ENCODE results near the gene WDPCP. TPM values are rescaled to one million over a fixed set of nuclear protein-coding genes. Genes with fewer than 3 reads are reported as not detected.
"Not testable (repeated sequence)": the region's sequence is repeated elsewhere in the genome, so short reads cannot be mapped to it uniquely, and the experiment has no call there.

The WDPCP gene
- total RNA-seq, 2 experiments from 2014 or later: 10.5 to 12.0 TPM

DNA sequence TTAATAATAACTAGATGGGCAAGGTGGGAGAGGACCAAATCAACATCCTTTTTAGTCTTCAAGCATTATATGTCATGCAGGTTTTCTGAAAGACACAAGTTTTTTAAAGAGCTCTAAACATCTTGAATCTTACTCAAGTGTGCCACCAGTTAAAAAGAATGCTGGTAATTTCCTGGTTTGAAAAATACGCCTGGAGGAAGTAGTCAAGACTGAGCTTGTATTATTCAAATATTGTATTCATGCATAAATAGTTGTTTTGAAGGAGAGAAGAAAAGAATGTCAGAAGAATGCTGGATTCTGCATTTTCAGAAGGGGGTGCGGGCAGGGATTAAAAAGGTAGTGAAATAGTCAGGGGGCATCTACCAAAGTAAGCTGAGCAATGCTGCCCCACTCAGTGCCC, 90.7 kb downstream of the WDPCP start:
- no peak overlapping the region for H3K4me3 Mint-ChIP-seq
- no peak overlapping the region for H3K27ac Mint-ChIP-seq
- no peaks in the 10 kb centered on the region for H3K27me3 Mint-ChIP-seq
- ATAC-seq (ENCODE audit: low read depth) (no peak), DNase-seq (no peak)
- POLR2A ChIA-PET: no interaction called here
- no peaks in the 10 kb centered on the region for H3K9me3 Mint-ChIP-seq
- no peaks in the 10 kb centered on the region for H3K4me1 Mint-ChIP-seq
- H3K36me3 Mint-ChIP-seq: no peaks in the 10 kb centered on the region

DNA sequence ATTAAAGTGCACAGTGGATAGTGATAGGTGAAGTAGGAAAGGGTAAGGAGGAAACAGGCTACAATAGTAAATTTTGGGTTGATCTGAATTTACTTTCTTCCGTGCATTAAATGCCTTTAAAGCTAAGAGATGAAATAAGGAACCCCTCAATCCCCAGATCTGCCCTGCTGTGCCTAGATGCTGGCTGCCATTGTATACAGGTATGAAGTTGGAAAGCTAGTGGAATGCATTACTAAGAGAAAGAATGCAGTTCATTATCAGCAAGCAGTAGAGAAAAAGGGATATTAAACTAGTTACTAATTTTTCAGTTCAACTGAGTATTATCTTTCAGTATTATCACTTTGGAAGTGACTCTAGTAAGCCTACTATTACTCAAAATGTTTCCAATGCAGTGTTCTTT, 93.3 kb downstream of the WDPCP start:
- ATAC-seq (ENCODE audit: low read depth) (no peak), DNase-seq (no peak)
- H3K27me3 Mint-ChIP-seq: no peaks in the 10 kb centered on the region
- no peak overlapping the region for H3K4me3 Mint-ChIP-seq
- no peak overlapping the region for H3K27ac Mint-ChIP-seq
- POLR2A ChIA-PET: no interaction called here
- H3K36me3 Mint-ChIP-seq: no peaks in the 10 kb centered on the region
- H3K9me3 Mint-ChIP-seq: no peaks in the 10 kb centered on the region
- H3K4me1 Mint-ChIP-seq: no peaks in the 10 kb centered on the region

DNA sequence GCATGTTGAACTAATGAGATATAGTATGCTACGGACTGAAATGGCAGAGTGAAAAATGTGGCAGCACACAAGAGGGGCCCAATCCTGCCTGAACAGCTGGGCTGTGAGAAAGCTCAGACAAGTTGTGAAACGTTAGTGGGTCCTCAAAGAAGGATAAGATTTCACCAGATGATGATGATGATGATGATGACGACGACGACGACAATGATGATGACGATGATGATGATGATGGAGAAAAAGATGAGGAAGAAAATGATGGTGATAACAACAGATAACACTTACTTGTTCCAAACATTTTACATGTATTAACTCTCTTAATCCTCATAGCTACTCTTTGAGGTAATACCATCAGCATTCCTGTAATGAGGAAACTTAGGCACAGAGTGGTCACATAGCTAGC, 94.2 kb downstream of the WDPCP start:
- Mint-ChIP-seq H3K9me3 (no peaks in the 10 kb centered on the region), H3K4me3 (no peak overlapping the region)
- POLR2A ChIA-PET: no interaction called here

DNA sequence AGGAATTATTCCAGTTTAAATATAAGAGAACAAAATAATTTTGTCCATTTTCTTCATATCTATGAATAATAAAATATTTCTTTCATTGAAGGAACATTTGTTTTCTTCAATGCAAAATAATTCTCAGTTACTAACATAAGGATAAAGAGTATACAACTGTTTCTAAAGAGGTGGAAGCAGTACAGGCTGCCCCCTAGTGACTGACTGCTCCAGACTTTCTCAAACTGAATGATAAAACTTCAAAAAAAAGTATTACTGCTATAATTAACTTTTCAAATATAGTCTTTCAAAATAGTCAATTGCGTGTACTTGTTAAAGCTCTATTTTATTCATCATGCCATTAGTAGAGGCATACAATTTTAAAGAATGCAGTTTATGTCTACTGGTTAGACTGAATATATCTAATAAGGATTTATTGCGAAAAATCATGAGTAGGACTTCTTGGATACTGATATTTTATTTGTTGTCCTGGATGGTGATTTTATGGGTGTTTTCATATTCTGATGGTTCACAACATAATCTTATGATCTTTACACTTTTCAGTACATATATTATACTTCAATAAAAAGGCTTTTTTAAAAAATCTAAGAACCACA, 100.1 kb downstream of the WDPCP start:
- H3K36me3 Mint-ChIP-seq: no peaks in the 10 kb centered on the region
- DNase-seq: no peak
- H3K9me3 Mint-ChIP-seq: no peaks in the 10 kb centered on the region
- H3K27ac Mint-ChIP-seq: no peak overlapping the region
- H3K4me1 Mint-ChIP-seq: peaks cover 4% of the 10 kb centered on the region
- POLR2A ChIA-PET: no interaction called here
- no peaks in the 10 kb centered on the region for H3K27me3 Mint-ChIP-seq
- ATAC-seq (ENCODE audit: low read depth): no peak
- no peak overlapping the region for H3K4me3 Mint-ChIP-seq

More for the DNA sequence above, 94.2 kb downstream of the WDPCP start:
- no peak for ATAC-seq (ENCODE audit: low read depth)
- no peaks in the 10 kb centered on the region for H3K36me3 Mint-ChIP-seq
- DNase-seq: no peak
- H3K4me1 Mint-ChIP-seq: no peaks in the 10 kb centered on the region
- no peak overlapping the region for H3K27ac Mint-ChIP-seq
- H3K27me3 Mint-ChIP-seq: no peaks in the 10 kb centered on the region

DNA sequence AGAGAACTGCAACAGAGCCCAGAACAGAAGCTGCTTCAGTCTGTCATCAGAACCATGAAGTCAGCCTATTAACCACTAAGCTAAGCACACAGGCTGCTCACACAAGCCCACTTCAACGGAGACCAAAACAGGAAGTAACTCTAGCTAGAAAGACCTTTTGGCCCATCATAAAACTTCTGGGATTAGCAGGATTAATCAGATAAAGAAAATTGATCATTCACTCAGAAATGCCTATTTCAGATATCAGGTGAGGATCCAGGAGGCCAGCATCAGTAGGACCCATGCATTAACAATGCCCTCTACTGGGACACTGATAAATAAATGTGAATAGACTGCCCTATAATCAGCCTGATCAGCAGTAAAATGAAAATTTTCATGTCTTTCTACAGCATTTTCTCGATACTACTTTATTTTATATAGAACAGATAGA, 101.4 kb downstream of the WDPCP start:
- H3K9me3 Mint-ChIP-seq: no peaks in the 10 kb centered on the region
- DNase-seq (no peak), ATAC-seq (ENCODE audit: low read depth) (no peak)
- peaks cover 4% of the 10 kb centered on the region for H3K4me1 Mint-ChIP-seq
- no peak overlapping the region for H3K4me3 Mint-ChIP-seq
- no peaks in the 10 kb centered on the region for H3K27me3 Mint-ChIP-seq
- no peaks in the 10 kb centered on the region for H3K36me3 Mint-ChIP-seq
- POLR2A ChIA-PET: no interaction called here
- H3K27ac Mint-ChIP-seq: no peak overlapping the region

DNA sequence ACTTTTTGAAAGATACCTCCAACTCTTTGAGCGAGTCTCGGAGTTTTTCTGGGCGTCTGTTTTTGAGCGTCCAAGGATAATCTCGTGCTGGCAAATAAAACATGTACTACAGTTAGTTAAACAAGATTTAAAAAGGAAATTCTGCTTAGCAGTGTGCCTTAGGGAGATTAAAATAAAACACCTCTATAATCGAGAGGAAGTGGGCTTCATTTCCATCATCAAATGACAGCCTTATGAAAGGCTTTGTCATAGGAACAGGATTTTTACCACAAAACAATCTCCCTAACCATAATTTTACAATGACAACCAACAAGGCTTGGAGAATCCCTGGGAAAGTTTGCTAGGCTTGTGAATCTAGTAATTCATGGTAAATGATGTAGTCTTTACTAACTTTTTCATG, 103.4 kb downstream of the WDPCP start:
- H3K9me3 Mint-ChIP-seq: no peaks in the 10 kb centered on the region
- no peak for ATAC-seq (ENCODE audit: low read depth)
- H3K4me1 Mint-ChIP-seq: peaks cover 4% of the 10 kb centered on the region
- H3K27me3 Mint-ChIP-seq: no peaks in the 10 kb centered on the region
- H3K4me3 Mint-ChIP-seq: no peak overlapping the region
- H3K27ac Mint-ChIP-seq: no peak overlapping the region
- POLR2A ChIA-PET: no interaction called here
- peaks cover 2% of the 10 kb centered on the region for H3K36me3 Mint-ChIP-seq
- no peak for DNase-seq

DNA sequence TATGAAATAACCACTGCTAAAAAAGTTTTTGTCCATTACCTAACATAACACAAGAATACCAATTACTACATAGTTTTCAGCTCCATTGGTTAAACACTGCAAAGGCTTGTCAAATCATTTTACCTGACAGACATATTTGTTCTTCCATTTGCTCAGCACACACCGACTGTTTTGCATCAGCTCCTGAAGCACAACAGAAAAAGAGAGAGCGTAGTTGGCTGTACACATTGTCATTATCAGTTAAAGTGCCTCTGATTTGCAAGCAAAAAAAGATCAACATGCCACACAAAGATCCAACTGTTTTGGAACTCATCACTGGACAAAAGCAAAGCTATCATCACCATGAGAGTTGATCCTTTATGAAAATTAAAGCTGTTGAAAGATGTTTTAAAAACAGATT, 103.8 kb downstream of the WDPCP start:
- no peak for DNase-seq
- peaks cover 4% of the 10 kb centered on the region for H3K4me1 Mint-ChIP-seq
- ATAC-seq (ENCODE audit: low read depth): no peak
- POLR2A ChIA-PET: no interaction called here
- no peak overlapping the region for H3K4me3 Mint-ChIP-seq
- peaks cover 2% of the 10 kb centered on the region for H3K36me3 Mint-ChIP-seq
- no peak overlapping the region for H3K27ac Mint-ChIP-seq
- no peaks in the 10 kb centered on the region for H3K9me3 Mint-ChIP-seq
- no peaks in the 10 kb centered on the region for H3K27me3 Mint-ChIP-seq

DNA sequence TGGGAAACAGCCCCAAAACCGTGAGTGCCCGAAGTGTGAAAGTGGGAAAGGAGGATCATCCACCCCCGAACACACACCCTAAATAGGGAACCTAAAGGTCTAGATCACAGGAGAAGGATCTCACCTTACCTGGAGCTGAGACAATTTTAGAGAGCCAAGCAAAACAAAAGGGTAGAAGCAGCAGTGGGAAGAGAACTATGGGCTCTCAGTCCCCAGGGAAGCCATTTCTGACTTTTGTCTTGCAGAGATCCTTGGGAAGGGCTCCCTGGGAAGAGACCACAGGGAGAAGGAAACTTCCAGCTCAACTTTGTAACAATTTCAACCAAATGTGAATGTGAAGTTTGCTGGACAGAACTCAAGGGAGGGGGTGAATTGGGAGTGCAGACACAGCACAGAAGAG, 110.6 kb downstream of the WDPCP start:
- DNase-seq: no peak
- Mint-ChIP-seq H3K4me1 (no peaks in the 10 kb centered on the region), H3K9me3 (no peaks in the 10 kb centered on the region), H3K27me3 (no peaks in the 10 kb centered on the region), H3K27ac (no peak overlapping the region), H3K4me3 (no peak overlapping the region), H3K36me3 (peaks cover 2% of the 10 kb centered on the region)
- POLR2A ChIA-PET: no interaction called here
- no peak for ATAC-seq (ENCODE audit: low read depth)

DNA sequence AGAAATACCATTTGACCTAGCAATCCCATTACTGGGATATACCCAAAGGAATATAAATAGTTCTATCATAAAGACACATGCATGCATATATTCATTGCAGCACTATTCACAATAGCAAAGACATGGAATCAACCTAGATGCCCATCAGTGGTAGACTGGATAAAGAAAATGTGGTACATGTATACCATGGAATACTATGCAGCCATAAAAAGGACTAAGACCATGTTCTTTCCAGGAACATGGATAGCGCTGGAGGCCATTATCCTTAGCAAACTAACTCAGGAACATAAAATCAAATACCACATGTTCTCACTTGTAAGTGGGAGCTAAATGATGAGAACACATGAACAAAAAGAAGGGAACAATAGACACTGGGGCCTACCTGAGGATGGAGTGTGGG, 119.0 kb downstream of the WDPCP start:
- H3K27ac Mint-ChIP-seq; H3K27me3 Mint-ChIP-seq; DNase-seq; ATAC-seq (ENCODE audit: low read depth); H3K4me3 Mint-ChIP-seq; H3K4me1 Mint-ChIP-seq; H3K9me3 Mint-ChIP-seq; H3K36me3 Mint-ChIP-seq; POLR2A ChIA-PET: not testable (repeated sequence)

DNA sequence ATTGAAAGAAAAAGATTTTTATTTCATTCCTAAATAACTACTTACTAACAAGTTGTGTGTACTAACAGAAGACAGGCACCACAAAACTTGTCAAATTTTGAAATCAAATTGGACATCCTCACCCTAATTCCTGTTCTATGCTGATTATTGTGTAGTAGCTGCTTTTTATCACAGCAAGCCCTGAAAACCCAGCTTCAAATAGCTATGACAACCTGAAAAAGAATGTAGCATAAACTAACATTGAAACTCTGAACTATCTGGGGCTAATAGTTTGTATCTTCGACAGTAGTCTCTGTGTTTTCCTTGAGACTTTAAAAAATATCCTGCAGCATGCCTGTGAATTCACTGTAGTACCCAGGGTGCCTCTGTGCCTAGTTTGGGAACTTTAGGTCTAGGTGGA, 122.6 kb downstream of the WDPCP start:
- POLR2A ChIA-PET: no interaction called here
- no peaks in the 10 kb centered on the region for H3K4me1 Mint-ChIP-seq
- peaks cover 2% of the 10 kb centered on the region for H3K9me3 Mint-ChIP-seq
- ATAC-seq (ENCODE audit: low read depth) (no peak), DNase-seq (no peak)
- H3K4me3 Mint-ChIP-seq: no peak overlapping the region
- no peaks in the 10 kb centered on the region for H3K27me3 Mint-ChIP-seq
- H3K27ac Mint-ChIP-seq: no peak overlapping the region
- H3K36me3 Mint-ChIP-seq: peaks cover 8% of the 10 kb centered on the region

DNA sequence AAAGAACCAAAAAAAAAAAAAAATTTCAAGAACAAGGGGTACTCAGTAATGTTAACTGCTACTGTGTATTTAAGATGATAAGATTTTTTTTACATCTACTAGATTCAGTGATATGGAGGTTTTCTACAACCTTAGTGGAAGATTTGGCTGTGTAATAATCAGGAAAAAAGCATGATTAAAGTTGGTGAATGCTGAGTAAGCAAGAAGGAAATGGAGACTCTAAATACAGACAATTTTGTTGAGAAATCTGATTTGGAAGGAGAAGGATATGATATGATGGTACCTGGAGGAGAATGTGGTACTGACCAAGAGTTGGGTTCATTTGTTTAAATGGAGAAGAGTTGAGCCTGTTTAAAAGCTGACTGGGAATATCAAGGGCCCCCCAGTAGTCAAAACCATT, 125.1 kb downstream of the WDPCP start:
- no peaks in the 10 kb centered on the region for H3K4me1 Mint-ChIP-seq
- no peak overlapping the region for H3K27ac Mint-ChIP-seq
- no peak for DNase-seq
- no peaks in the 10 kb centered on the region for H3K27me3 Mint-ChIP-seq
- ATAC-seq (ENCODE audit: low read depth): no peak
- POLR2A ChIA-PET: no interaction called here
- peaks cover 8% of the 10 kb centered on the region for H3K36me3 Mint-ChIP-seq
- no peak overlapping the region for H3K4me3 Mint-ChIP-seq
- peaks cover 4% of the 10 kb centered on the region for H3K9me3 Mint-ChIP-seq

DNA sequence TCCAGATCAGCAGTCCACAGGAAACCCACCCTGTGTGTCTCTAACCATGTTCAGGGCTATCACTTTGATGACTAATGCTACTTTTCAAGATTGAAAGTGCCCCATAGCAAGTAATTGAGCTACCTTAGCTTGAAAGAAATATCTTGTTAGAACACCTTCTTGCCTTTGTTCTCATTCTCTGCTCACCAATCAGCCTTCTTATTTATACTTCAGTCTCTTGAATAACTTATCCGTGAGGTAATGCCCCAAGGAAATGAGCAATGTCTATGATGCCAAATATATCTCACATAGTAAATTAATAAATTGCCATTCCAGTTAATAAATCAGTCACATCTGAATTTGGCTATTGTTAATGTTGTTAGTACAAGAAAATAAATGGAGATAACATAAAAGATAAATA, 141.6 kb downstream of the WDPCP start:
- Mint-ChIP-seq H3K36me3 (no peaks in the 10 kb centered on the region), H3K4me3 (no peak overlapping the region), H3K4me1 (peaks cover 10% of the 10 kb centered on the region), H3K27me3 (no peaks in the 10 kb centered on the region), H3K9me3 (no peaks in the 10 kb centered on the region), H3K27ac (no peak overlapping the region)
- DNase-seq (no peak), ATAC-seq (ENCODE audit: low read depth) (no peak)
- POLR2A ChIA-PET: no interaction called here

DNA sequence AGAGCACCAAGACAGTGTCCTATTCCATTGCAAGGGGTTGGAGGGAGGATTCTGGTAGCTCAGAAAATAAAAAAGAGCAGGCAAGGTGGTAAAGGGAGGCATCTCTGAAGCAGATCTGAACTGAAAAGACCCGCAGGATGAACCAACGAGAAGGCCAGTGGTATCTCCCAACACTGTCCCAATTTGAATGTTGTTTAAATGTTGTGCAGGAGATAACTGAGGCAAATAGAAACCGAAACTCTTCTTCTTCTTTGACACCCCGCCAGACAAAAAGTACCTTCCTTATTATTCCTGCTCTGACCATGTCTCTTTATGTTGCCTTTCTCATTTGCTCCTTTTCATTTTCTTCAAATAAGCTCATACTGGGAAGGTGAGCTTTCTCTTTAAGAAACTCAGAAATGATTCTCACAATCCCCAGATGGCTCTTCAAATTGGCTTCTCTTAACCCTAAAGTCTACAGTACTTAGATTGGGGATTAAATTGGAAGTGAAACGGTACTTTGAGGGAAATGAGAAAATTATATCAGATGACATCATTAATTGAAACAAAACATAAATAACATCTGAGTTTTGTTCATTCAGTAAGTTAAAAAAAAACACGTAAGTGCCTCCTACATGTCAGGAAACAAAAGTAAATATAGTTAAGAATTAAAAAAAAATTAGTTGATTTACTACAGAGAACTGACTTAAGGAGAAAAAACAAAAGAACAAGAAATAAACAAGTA, 143.6 kb downstream of the WDPCP start:
- ATAC-seq (ENCODE audit: low read depth) (no peak), DNase-seq (no peak)
- H3K27ac Mint-ChIP-seq: no peak overlapping the region
- no peak overlapping the region for H3K4me3 Mint-ChIP-seq
- no peaks in the 10 kb centered on the region for H3K27me3 Mint-ChIP-seq
- H3K4me1 Mint-ChIP-seq: peaks cover 6% of the 10 kb centered on the region
- H3K9me3 Mint-ChIP-seq: no peaks in the 10 kb centered on the region
- POLR2A ChIA-PET: no interaction called here
- H3K36me3 Mint-ChIP-seq: no peaks in the 10 kb centered on the region

DNA sequence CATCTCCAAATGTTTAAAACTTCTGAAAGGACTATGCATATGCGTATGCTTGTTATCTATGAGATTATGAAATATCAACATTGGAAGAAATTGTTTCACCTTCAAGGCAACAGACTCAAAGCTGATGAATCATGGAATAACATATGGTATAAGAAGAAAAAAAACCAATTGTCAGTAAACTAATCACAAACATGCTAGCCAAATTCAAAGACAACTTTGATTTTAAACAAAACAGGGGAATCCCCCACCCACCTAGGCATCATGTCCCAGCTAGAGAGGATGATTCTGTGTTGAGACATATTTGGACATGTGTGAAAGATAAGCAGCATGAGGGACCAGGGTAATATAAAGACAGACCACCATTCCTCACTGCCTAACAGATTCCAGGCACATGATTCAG, 147.7 kb downstream of the WDPCP start:
- Mint-ChIP-seq H3K27me3 (no peaks in the 10 kb centered on the region), H3K9me3 (no peaks in the 10 kb centered on the region), H3K27ac (no peak overlapping the region), H3K4me1 (peaks cover 6% of the 10 kb centered on the region), H3K4me3 (no peak overlapping the region), H3K36me3 (no peaks in the 10 kb centered on the region)
- ATAC-seq (ENCODE audit: low read depth) (no peak), DNase-seq (no peak)
- POLR2A ChIA-PET: no interaction called here
